OCI-LY3 (cell line): Measurements from ENCODE around the gene POLG2.

Experiments used
- H2AFZ ChIP-seq: fragments of 200-600, 300-600 bp; shearing (Covaris generic); 2 replicates; pipeline ENCODE4 v1.6.0; 2014; ENCODE audit warnings: antibody characterized with exemption, low read depth, low read length
- H3K27ac ChIP-seq: fragments of 200-600, 300-600 bp; sonication (generic); 2 replicates; pipeline ENCODE4 v1.5.1; 2014; ENCODE audit warnings: mild to moderate bottlenecking, low read length, moderate library complexity, mixed read lengths
- H3K27me3 ChIP-seq: fragments of 200-600, 300-600 bp; sonication (generic); 2 replicates; pipeline ENCODE4 v1.6.1; 2014; ENCODE audit warnings: low read depth, low read length, mixed read lengths
- H3K36me3 ChIP-seq: fragments of 200-600, 300-600 bp; sonication (generic); replicated peaks from 2 replicates; pipeline ENCODE3; 2014; ENCODE audit warnings: low read depth, low read length, mixed read lengths
- H3K4me1 ChIP-seq: fragments of 300-600, 200-600 bp; sonication (generic); 2 replicates; pipeline ENCODE4 v1.6.1; 2014; ENCODE audit warnings: low read length, mixed read lengths
- H3K4me2 ChIP-seq: fragments of 200-600, 300-600 bp; sonication (generic); 2 replicates; pipeline ENCODE4 v1.6.1; 2014; ENCODE audit warnings: low read length, mixed read lengths
- H3K4me3 ChIP-seq: fragments of 300-600, 200-600 bp; sonication (generic); 2 replicates; pipeline ENCODE4 v1.5.1; 2014; ENCODE audit warnings: antibody characterized with exemption, mild to moderate bottlenecking, low read length, moderate library complexity
- H3K79me2 ChIP-seq: fragments of 300-600, 200-600 bp; shearing (Covaris generic); 2 replicates; pipeline ENCODE4 v1.6.1; 2014; ENCODE audit warnings: mild to moderate bottlenecking, low read length, mixed read lengths
- H3K9ac ChIP-seq: fragments of 300-600, 200-600 bp; shearing (Covaris generic); 2 replicates; pipeline ENCODE4 v1.6.0; 2014; ENCODE audit warnings: mild to moderate bottlenecking, low read length, moderate library complexity
- H3K9me3 ChIP-seq: fragments of 200-600, 300-600 bp; shearing (Covaris generic); 2 replicates; pipeline ENCODE4 v1.6.1; 2014; ENCODE audit warnings: low read length, mixed read lengths; ENCODE audit not compliant: insufficient read depth
- H4K20me1 ChIP-seq: fragments of 200-600, 300-600 bp; sonication (generic); 2 replicates; pipeline ENCODE4 v1.6.1; 2016; ENCODE audit warnings: low read length, mixed read lengths; ENCODE audit not compliant: insufficient read depth
- EZH2phosphoT487 ChIP-seq: fragments of 200-600 bp; shearing (Covaris generic); IDR thresholded peaks from 2 replicates; pipeline ENCODE4 v1.6.1; 2018; ENCODE audit warnings: antibody characterized with exemption, mixed run types, low read depth
- TF ChIP-seq, protein P1 (sequence below): fragments of 200-600, 300-600 bp; sonication (generic); IDR thresholded peaks from 2 replicates; pipeline ENCODE4 v1.5.1; 2014; ENCODE audit warnings: antibody characterized with exemption, low read length, low read depth

Gene POLG2

DNA sequence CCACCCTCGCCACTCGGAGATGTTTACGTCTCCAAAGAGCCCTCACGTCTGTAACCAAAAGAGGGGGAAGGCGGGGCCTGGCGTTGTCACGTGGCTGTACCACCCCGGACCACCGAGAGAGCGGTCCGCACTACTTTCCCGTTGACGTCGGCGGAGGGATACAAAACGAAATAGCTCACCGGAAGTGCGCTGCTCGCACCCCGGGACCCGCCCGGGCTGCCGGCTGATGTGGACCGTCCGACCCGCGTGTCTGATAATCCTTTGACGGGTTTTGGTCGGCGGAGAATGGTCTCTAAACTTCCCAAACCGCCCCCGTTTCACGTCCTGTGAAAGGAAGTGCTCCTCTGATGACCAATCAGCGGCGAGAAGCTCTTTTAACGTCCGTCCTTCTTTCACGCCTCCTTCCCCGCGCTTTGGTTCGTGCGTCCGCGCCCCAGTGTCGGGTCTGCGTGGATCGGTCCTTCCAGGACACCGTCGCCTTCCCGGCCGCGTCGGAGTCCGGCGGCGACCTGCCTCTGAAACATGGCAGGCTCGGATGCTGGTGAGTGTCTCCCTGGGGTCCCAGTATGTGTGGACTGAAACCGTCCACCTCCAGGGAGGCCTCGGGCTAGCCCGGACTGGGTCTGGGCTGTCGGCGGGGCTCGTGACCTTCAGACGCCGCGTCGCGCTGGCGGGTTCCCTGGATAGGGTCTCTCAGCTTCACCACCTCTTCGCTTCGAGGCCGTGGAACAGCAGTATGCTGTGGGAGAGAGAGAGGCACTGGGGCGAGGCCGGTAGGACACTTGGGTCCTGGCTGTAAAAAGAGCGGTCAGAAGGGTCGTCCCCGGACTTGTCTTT lies 9.9 kb upstream of the POLG2 start, which contains the start of gene CEP95:
Gene CEP95 (plus strand): TSS at position 402 of the 837 bp plus-strand sequence. CDS start 121 bp downstream, at position 523.
- H3K79me2 ChIP-seq: peaks cover 76% of the 10 kb centered on the region
- peak within 1 kb of the TSS; percentile 92 for H3K4me2 ChIP-seq
- peak within 1 kb of the TSS; percentile 17 for H2AFZ ChIP-seq
- peak within 1 kb of the TSS; percentile 99 for H3K9ac ChIP-seq
- H3K4me1 ChIP-seq: peaks cover 18% of the 10 kb centered on the region
- peak within 1 kb of the TSS; percentile 92 for H3K4me3 ChIP-seq
- TF ChIP-seq, protein P1, sequence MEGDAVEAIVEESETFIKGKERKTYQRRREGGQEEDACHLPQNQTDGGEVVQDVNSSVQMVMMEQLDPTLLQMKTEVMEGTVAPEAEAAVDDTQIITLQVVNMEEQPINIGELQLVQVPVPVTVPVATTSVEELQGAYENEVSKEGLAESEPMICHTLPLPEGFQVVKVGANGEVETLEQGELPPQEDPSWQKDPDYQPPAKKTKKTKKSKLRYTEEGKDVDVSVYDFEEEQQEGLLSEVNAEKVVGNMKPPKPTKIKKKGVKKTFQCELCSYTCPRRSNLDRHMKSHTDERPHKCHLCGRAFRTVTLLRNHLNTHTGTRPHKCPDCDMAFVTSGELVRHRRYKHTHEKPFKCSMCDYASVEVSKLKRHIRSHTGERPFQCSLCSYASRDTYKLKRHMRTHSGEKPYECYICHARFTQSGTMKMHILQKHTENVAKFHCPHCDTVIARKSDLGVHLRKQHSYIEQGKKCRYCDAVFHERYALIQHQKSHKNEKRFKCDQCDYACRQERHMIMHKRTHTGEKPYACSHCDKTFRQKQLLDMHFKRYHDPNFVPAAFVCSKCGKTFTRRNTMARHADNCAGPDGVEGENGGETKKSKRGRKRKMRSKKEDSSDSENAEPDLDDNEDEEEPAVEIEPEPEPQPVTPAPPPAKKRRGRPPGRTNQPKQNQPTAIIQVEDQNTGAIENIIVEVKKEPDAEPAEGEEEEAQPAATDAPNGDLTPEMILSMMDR: no peak
- no peak for TF ChIP-seq EZH2phosphoT487
- H3K27me3 ChIP-seq: no peaks in the 10 kb centered on the region
- H4K20me1 ChIP-seq: peaks cover 26% of the 10 kb centered on the region
- H3K27ac ChIP-seq: peak within 1 kb of the TSS; percentile 80
- no peaks in the 10 kb centered on the region for H3K9me3 ChIP-seq
- peaks cover 47% of the 10 kb centered on the region for H3K36me3 ChIP-seq

DNA sequence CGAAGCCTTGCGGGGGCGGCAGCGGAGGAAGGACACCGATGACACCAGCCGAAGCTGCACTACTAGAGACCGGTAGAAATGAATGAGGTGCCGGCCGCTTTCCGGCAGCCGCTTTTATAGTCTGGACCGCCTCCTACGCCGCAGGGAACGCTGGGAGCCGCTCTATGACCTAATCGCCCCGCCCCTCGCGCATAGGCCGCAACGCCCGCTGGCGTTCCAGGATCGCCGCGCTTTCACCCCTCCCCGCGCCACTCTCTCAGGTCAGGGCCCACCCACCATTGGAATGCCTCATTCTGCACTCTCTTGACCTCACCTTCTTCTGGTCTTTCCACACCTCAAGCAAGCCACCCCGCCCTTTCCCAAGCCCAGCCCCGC lies 9.3 kb upstream of the POLG2 start, which contains the start of gene DDX5:
Gene DDX5 (minus strand): TSS at position 89 of the 375 bp plus-strand sequence. CDS start 170 bp downstream, outside the sequence.
- Histone ChIP-seq H3K9me3 (no peaks in the 10 kb centered on the region), H3K4me3 (peak within 1 kb of the TSS; percentile 92), H3K4me2 (peak within 1 kb of the TSS; percentile 92), H3K9ac (peak within 1 kb of the TSS; percentile 99), H3K27ac (peak within 1 kb of the TSS; percentile 80), H3K4me1 (peaks cover 18% of the 10 kb centered on the region), H3K79me2 (peaks cover 82% of the 10 kb centered on the region), H3K27me3 (no peaks in the 10 kb centered on the region), H3K36me3 (peaks cover 53% of the 10 kb centered on the region), H4K20me1 (peaks cover 26% of the 10 kb centered on the region), H2AFZ (peak within 1 kb of the TSS; percentile 17)
- no peak for TF ChIP-seq EZH2phosphoT487
- TF ChIP-seq, protein P1: no peak

DNA sequence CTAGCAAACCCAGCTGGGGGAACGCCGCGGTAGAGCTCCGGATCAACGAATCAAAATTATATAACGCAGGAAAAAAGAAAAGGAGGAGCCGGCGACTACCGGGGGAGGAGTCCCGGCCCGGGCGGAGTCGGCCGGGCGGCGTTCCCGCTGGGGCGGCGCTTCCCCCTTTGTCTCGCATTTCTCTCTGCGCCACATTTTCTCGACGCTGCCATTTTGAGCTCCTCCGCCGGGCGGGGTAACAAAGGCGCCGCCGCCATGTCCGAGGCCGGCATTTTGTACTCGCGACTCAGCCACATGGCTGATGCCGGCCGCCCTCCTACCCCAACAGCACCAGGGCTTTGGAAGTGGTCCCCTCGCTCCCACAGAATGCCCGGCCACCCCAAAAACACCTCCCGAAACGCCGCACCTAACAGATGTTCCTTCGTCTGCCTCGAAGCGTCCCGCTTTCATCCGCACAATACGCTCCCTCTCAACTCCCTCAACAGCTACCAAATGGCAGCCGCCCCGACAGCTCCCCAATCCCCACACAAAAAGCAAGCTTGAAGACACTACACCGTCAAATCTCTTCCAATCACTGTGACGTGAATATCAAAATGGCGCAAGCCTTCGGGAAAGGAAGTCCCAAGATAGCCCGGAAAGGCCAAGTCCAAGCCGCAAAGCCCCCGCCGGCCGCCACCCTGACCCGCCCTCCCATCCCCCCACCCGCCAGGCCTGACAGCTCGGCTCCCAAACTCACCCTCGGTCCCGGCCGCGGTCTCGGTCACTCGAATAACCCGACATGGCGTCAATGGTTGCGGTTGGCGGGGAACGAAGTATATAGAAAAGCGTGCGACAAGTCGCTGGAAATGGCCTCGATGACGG lies 8.7 kb upstream of the POLG2 start:
- Histone ChIP-seq H3K4me2 (peak overlapping the region; percentile 81), H3K9ac (peak overlapping the region; percentile 99), H2AFZ (no peak overlapping the region), H3K36me3 (peaks cover 59% of the 10 kb centered on the region), H3K27me3 (no peaks in the 10 kb centered on the region), H4K20me1 (peaks cover 26% of the 10 kb centered on the region), H3K9me3 (no peaks in the 10 kb centered on the region), H3K27ac (peak overlapping the region; percentile 80), H3K4me3 (peak overlapping the region; percentile 92), H3K79me2 (peaks cover 87% of the 10 kb centered on the region), H3K4me1 (peaks cover 18% of the 10 kb centered on the region)
- TF ChIP-seq EZH2phosphoT487: no peak
- TF ChIP-seq, protein P1: no peak
